A673 (cell line): Measurements from ENCODE around the gene LDLRAD3.

ENCODE experiments used
- CTCF ChIP-seq: fragments of 300-800, 200-600 bp; sonication (generic); conservative IDR thresholded peaks from 2 replicates; pipeline ENCODE4 v1.5.1; 2017; ENCODE audit warnings: low read depth, mild to moderate bottlenecking, antibody characterized with exemption, low read length, moderate library complexity, mixed read lengths
- EZH2 ChIP-seq: fragments of 200-600 bp; sonication (generic); IDR thresholded peaks from 2 replicates; pipeline ENCODE4 v1.6.1; 2017; ENCODE audit warnings: borderline replicate concordance, low read depth, mild to moderate bottlenecking, mixed read lengths, antibody characterized with exemption, low read length; ENCODE audit not compliant: poor library complexity, severe bottlenecking

- TF ChIP-seq CTCF, result no peak
- no peak for TF ChIP-seq EZH2
Observed at GRCh38 chr11:36011574-36011973, 67.7 kb downstream of the LDLRAD3 start.
